IMR-90 (cell line): ENCODE results near the gene TMEM141. TPM values are rescaled to one million over a fixed set of nuclear protein-coding genes. Genes with fewer than 3 reads are reported as not detected.

Source experiments
- ATAC-seq: fragments of 200-7000 bp; cut with Tn5 transposase; 2 replicates; pipeline ENCODE4 v1.9.1; 2020; ENCODE audit warnings: low read depth, mild to moderate bottlenecking, moderate library complexity
- BruUV-seq: library from RNA; stranded (reverse); fragments of 400-500 nt; replicated peaks from 2 replicates; lab custom pipeline; 2021; lab: Mats Ljungman, UMichigan
- CTCF ChIA-PET: fragments of 300-600 bp; formaldehyde crosslinking; extraction: SDS; loops from one replicate; lab custom pipeline; 2021; ENCODE audit warnings: antibody characterized with exemption; lab: Yijun Ruan, JAX
- POLR2A ChIA-PET: fragments of 300-600 bp; sonication (Branson Sonifier 250); formaldehyde crosslinking; loops from one replicate; lab custom pipeline; 2022; ENCODE audit warnings: antibody characterized with exemption; ENCODE audit not compliant: unreplicated experiment; lab: Charles Lee
- DNase-seq: peaks from one replicate; pipeline ENCODE4 v3.0.0; 2013
- H2AFZ ChIP-seq: replicated peaks from 2 replicates; pipeline ENCODE3; 2013; ENCODE audit warnings: low read length, mild to moderate bottlenecking; ENCODE audit not compliant: poor library complexity
- H2AK5ac ChIP-seq: 2 replicates; pipeline ENCODE4 v1.6.1; 2013; ENCODE audit warnings: low read depth, low read length, inconsistent platforms
- H2AK9ac ChIP-seq: replicated peaks from 2 replicates; pipeline ENCODE3; 2013; ENCODE audit warnings: mild to moderate bottlenecking, low read depth, low read length, moderate library complexity; ENCODE audit not compliant: poor library complexity
- H2BK120ac ChIP-seq: 2 replicates; pipeline ENCODE4 v1.6.1; 2013; ENCODE audit warnings: low read depth, low read length, inconsistent platforms
- H2BK15ac ChIP-seq: 3 replicates; pipeline ENCODE4 v1.6.1; 2013; ENCODE audit warnings: low read depth, low read length, inconsistent platforms
- H2BK20ac ChIP-seq: 2 replicates; pipeline ENCODE4 v1.6.1; 2013; ENCODE audit warnings: low read depth, mild to moderate bottlenecking, inconsistent platforms, low read length, moderate library complexity
- H2BK5ac ChIP-seq: 2 replicates; pipeline ENCODE4 v1.6.1; 2013; ENCODE audit warnings: mild to moderate bottlenecking, low read depth, low read length, inconsistent platforms; ENCODE audit not compliant: poor library complexity, severe bottlenecking
- H3K14ac ChIP-seq: replicated peaks from 2 replicates; pipeline ENCODE4 v1.6.1; 2013; ENCODE audit warnings: low read depth, low read length, inconsistent platforms
- H3K18ac ChIP-seq: 2 replicates; pipeline ENCODE4 v1.6.1; 2013; ENCODE audit warnings: low read depth, low read length, control low read depth
- H3K23ac ChIP-seq: 2 replicates; pipeline ENCODE4 v1.6.1; 2013; ENCODE audit warnings: low read depth, low read length, inconsistent platforms
- H3K27ac ChIP-seq: 2 replicates; pipeline ENCODE4 v1.5.1; 2013; ENCODE audit warnings: mild to moderate bottlenecking, control low read depth, low read length; ENCODE audit not compliant: insufficient read depth
- H3K27me3 ChIP-seq: 2 replicates; pipeline ENCODE4 v1.6.1; 2013; ENCODE audit warnings: low read length; ENCODE audit not compliant: control insufficient read depth, insufficient read depth
- H3K36me3 ChIP-seq: 2 replicates; pipeline ENCODE4 v1.6.1; 2013; ENCODE audit warnings: low read length, mixed read lengths; ENCODE audit not compliant: control insufficient read depth, insufficient read depth
- H3K4ac ChIP-seq: 2 replicates; pipeline ENCODE4 v1.6.1; 2013; ENCODE audit warnings: low read depth, low read length, inconsistent platforms
- H3K4me1 ChIP-seq: 2 replicates; pipeline ENCODE4 v1.6.1; 2013; ENCODE audit warnings: low read length, mixed read lengths; ENCODE audit not compliant: control insufficient read depth, insufficient read depth
- H3K4me2 ChIP-seq: 2 replicates; pipeline ENCODE4 v1.6.1; 2013; ENCODE audit warnings: low read depth, mild to moderate bottlenecking, control low read depth, low read length, moderate library complexity
- H3K4me3 ChIP-seq: 2 replicates; pipeline ENCODE4 v1.5.1; 2013; ENCODE audit warnings: low read depth, mild to moderate bottlenecking, control low read depth, low read length, moderate library complexity; ENCODE audit not compliant: insufficient read depth
- H3K56ac ChIP-seq: 2 replicates; pipeline ENCODE4 v1.6.1; 2013; ENCODE audit warnings: low read length, inconsistent platforms; ENCODE audit not compliant: insufficient read depth; ENCODE audit errors: extremely low read depth
- H3K79me1 ChIP-seq, 2 experiments: 2 replicates each; pipeline ENCODE4 v1.6.1; 2013; ENCODE audit warnings: low read length in 2 of 2, inconsistent platforms in 1 of 2, low read depth in 1 of 2
- H3K9ac ChIP-seq: 2 replicates; pipeline ENCODE4 v1.6.1; 2013; ENCODE audit warnings: low read depth, low read length, control low read depth
- H3K9me1 ChIP-seq: 2 replicates; pipeline ENCODE4 v1.6.1; 2013; ENCODE audit warnings: low read length, inconsistent platforms; ENCODE audit not compliant: insufficient read depth
- H3K9me3 ChIP-seq: 2 replicates; pipeline ENCODE4 v1.6.1; 2013; ENCODE audit warnings: low read length; ENCODE audit not compliant: control insufficient read depth, insufficient read depth
- H4K20me1 ChIP-seq: 2 replicates; pipeline ENCODE4 v1.6.1; 2013; ENCODE audit warnings: low read length, inconsistent platforms; ENCODE audit not compliant: insufficient read depth
- H4K5ac ChIP-seq: 2 replicates; pipeline ENCODE4 v1.6.1; 2013; ENCODE audit warnings: mild to moderate bottlenecking, low read depth, low read length, control low read depth
- H4K8ac ChIP-seq, 2 experiments: 2 replicates each; pipeline ENCODE4 v1.6.1; 2013; ENCODE audit warnings: low read depth in 2 of 2, low read length in 2 of 2, control low read depth in 1 of 2, inconsistent platforms in 1 of 2
- H4K91ac ChIP-seq: 2 replicates; pipeline ENCODE4 v1.6.1; 2013; ENCODE audit warnings: low read depth, low read length, inconsistent platforms; ENCODE audit not compliant: insufficient read depth
- BHLHE40 ChIP-seq: fragments of 150-350 bp; IDR thresholded peaks from 2 replicates; pipeline ENCODE4 v1.6.1; 2016; ENCODE audit warnings: mild to moderate bottlenecking, low read depth, low read length
- CEBPB ChIP-seq: IDR thresholded peaks from 2 replicates; pipeline ENCODE4 v1.6.1; 2012; ENCODE audit warnings: low read depth, low read length, improper control_type of control experiment
- CHD1 ChIP-seq: IDR thresholded peaks from 2 replicates; pipeline ENCODE4 v1.6.1; 2012; ENCODE audit warnings: low read depth, low read length, improper control_type of control experiment
- FOS ChIP-seq: fragments of 150-350 bp; IDR thresholded peaks from 2 replicates; pipeline ENCODE4 v1.6.1; 2016; ENCODE audit warnings: low read depth, low read length
- MAFK ChIP-seq: IDR thresholded peaks from 2 replicates; pipeline ENCODE4 v1.6.1; 2012; ENCODE audit warnings: low read depth, low read length, improper control_type of control experiment
- MAZ ChIP-seq: IDR thresholded peaks from 2 replicates; pipeline ENCODE4 v1.6.1; 2012; ENCODE audit warnings: low read depth, mild to moderate bottlenecking, low read length, improper control_type of control experiment, moderate library complexity, borderline replicate concordance
- MXI1 ChIP-seq: IDR thresholded peaks from 2 replicates; pipeline ENCODE4 v1.6.1; 2012; ENCODE audit warnings: low read depth, mild to moderate bottlenecking, low read length, moderate library complexity, borderline replicate concordance
- NFE2L2 ChIP-seq: fragments of 150-350 bp; IDR thresholded peaks from 2 replicates; pipeline ENCODE4 v1.6.1; 2016; ENCODE audit warnings: low read depth, mild to moderate bottlenecking, low read length
- POLR2A ChIP-seq: IDR thresholded peaks from 2 replicates; pipeline ENCODE4 v1.6.1; 2012; ENCODE audit warnings: mild to moderate bottlenecking, low read depth, low read length
- RCOR1 ChIP-seq: IDR thresholded peaks from 2 replicates; pipeline ENCODE4 v1.6.1; 2012; ENCODE audit warnings: mild to moderate bottlenecking, low read length, improper control_type of control experiment; ENCODE audit not compliant: insufficient replicate concordance
- RFX5 ChIP-seq: IDR thresholded peaks from 2 replicates; pipeline ENCODE4 v1.8.0; 2012; ENCODE audit warnings: low read depth, mild to moderate bottlenecking, low read length, moderate library complexity
- SMC3 ChIP-seq: fragments of 150-350 bp; IDR thresholded peaks from 2 replicates; pipeline ENCODE4 v1.6.1; 2016; ENCODE audit warnings: low read depth, mild to moderate bottlenecking, antibody characterized with exemption, low read length, moderate library complexity
- WGBS, 2 experiments: methylation state at CpG; one replicate each; pipeline versions ENCODE4 v1.1.5 to v1.1.7; 2013; ENCODE audit warnings: missing lambda C conversion rate in 2 of 2; ENCODE audit not compliant: insufficient read length in 1 of 2; ENCODE audit errors: extremely low coverage in 2 of 2; 5-methylcytosine and 5-hydroxymethylcytosine counted together
- dilution Hi-C: fragments of 300-500 bp; cut with HindIII; formaldehyde crosslinking; loops from one replicate; pipeline ENCODE4 v1.14.3; 2018; ENCODE audit warnings: low sequenced_read_pairs; ENCODE audit not compliant: unreplicated experiment
- in situ Hi-C: fragments of 300-500 bp; cut with MboI; formaldehyde crosslinking; loops from 3 replicates; pipeline ENCODE4 v1.14.3; 2019; ENCODE audit warnings: low sequenced_read_pairs, inconsistent platforms, mixed read lengths
- intact Hi-C: fragments of 100-400 bp; cut with micrococcal nuclease; formaldehyde crosslinking; loops from 2 replicates; pipeline ENCODE4 v1.10.0; 2022
- polyA plus RNA-seq, 3 experiments: library from polyadenylated mRNA; depleted of rRNA; stranded (reverse); fragments of >200 nt; gene quantifications; 2 replicates each; pipeline ENCODE4 v1.2.3, GENCODE V29; 2012; ENCODE audit warnings: low replicate concordance in 1 of 3
- total RNA-seq: library from RNA; depleted of rRNA; stranded (reverse); fragments of >200 nt; gene quantifications from 2 replicates; pipeline ENCODE4 v1.2.3, GENCODE V29; 2012
- TF ChIP-seq, protein P1 (sequence below): fragments of 150-350 bp; IDR thresholded peaks from 2 replicates; pipeline ENCODE4 v1.6.1; 2016; ENCODE audit warnings: low read depth, mild to moderate bottlenecking, low read length, moderate library complexity, borderline replicate concordance
- TF ChIP-seq, protein P2 (sequence below): fragments of 150-350 bp; IDR thresholded peaks from 2 replicates; pipeline ENCODE4 v1.6.1; 2017; ENCODE audit warnings: mild to moderate bottlenecking, antibody characterized with exemption, low read length, low read depth

The TMEM141 gene
- total and polyA plus RNA-seq, 2 of the 4 experiments (the other 2 are of a cell fraction), result 39.1 to 77.8 TPM

DNA sequence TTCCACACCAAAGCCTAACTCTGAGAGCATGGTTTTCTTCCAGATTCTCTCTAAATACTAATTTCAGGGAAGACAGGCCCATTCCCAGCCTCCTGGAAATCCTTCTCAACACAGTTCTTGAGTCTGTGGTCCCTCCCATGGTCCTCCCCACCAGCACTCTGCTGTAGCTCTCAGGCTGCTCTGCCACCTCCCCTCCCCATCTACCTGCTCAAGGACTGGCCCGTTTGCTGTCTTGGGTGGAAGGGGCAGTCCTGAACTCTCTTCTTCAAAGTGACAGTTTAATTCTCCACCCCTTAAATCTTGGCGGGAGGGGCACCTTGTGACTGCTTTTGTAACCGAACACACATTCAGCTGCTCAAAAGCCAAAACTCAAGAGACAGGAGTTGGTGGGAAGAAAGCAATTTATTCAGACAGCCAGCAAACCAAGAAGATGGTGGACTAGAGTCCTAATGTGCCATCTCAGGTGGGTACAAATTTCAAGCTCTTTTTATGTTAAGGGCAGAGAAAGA, 19.2 kb upstream of the TMEM141 start:
- TF ChIP-seq RCOR1, result no peak
- TF ChIP-seq, protein P1, sequence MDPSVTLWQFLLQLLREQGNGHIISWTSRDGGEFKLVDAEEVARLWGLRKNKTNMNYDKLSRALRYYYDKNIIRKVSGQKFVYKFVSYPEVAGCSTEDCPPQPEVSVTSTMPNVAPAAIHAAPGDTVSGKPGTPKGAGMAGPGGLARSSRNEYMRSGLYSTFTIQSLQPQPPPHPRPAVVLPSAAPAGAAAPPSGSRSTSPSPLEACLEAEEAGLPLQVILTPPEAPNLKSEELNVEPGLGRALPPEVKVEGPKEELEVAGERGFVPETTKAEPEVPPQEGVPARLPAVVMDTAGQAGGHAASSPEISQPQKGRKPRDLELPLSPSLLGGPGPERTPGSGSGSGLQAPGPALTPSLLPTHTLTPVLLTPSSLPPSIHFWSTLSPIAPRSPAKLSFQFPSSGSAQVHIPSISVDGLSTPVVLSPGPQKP, result no peak
- no peak for TF ChIP-seq FOS
- no peak for TF ChIP-seq BHLHE40
- TF ChIP-seq CHD1, result no peak
- no peak for TF ChIP-seq POLR2A
- TF ChIP-seq, protein P2, sequence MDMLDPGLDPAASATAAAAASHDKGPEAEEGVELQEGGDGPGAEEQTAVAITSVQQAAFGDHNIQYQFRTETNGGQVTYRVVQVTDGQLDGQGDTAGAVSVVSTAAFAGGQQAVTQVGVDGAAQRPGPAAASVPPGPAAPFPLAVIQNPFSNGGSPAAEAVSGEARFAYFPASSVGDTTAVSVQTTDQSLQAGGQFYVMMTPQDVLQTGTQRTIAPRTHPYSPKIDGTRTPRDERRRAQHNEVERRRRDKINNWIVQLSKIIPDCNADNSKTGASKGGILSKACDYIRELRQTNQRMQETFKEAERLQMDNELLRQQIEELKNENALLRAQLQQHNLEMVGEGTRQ, result no peak
- TF ChIP-seq CEBPB, result no peak
- TF ChIP-seq NFE2L2, result no peak
- no peak for TF ChIP-seq MXI1
- TF ChIP-seq MAFK, result no peak
- TF ChIP-seq SMC3, result no peak
- TF ChIP-seq MAZ, result no peak
- TF ChIP-seq RFX5, result no peak
- H3K23ac ChIP-seq, result no peak overlapping the region
- no peak overlapping the region for H2AK9ac ChIP-seq
- no peak overlapping the region for H3K4me2 ChIP-seq
- no TSS peak for BruUV-seq
- peak overlapping the region; percentile 67 for H2AFZ ChIP-seq
- H2BK15ac ChIP-seq, result no peak overlapping the region
- no peak overlapping the region for H3K27ac ChIP-seq
- H2AK5ac ChIP-seq, result no peak overlapping the region
- H3K4ac ChIP-seq, result no peak overlapping the region
- in situ Hi-C loops (no loop called here), intact Hi-C loops (no loop called here), dilution Hi-C loops (no loop called here)
- no peak overlapping the region for H3K9ac ChIP-seq
- no peak overlapping the region for H4K91ac ChIP-seq
- no peaks in the 10 kb centered on the region for H3K9me1 ChIP-seq
- peaks cover 9% of the 10 kb centered on the region for H3K9me3 ChIP-seq
- no peak overlapping the region for H3K56ac ChIP-seq
- WGBS, 2 experiments, result no CpG with 5 or more reads among the region's 3 CpGs
- ATAC-seq, result no peak
- no peak overlapping the region for H4K8ac ChIP-seq
- no peak overlapping the region for H3K14ac ChIP-seq
- no peaks in the 10 kb centered on the region for H3K4me1 ChIP-seq
- H3K27me3 ChIP-seq, result peaks cover 11% of the 10 kb centered on the region
- no peak overlapping the region for H2BK120ac ChIP-seq
- H3K18ac ChIP-seq, result no peak overlapping the region
- no peak overlapping the region for H2BK20ac ChIP-seq
- no peaks in the 10 kb centered on the region for H3K36me3 ChIP-seq
- POLR2A ChIA-PET, result no interaction called here
- H4K5ac ChIP-seq, result no peak overlapping the region
- CTCF ChIA-PET, result no interaction called here
- H4K20me1 ChIP-seq, result no peaks in the 10 kb centered on the region
- H2BK5ac ChIP-seq, result no peak overlapping the region
- no peaks in the 10 kb centered on the region for H3K79me1 ChIP-seq
- no peak overlapping the region for H3K4me3 ChIP-seq
- DNase-seq, result no peak
